Fibroblast of lung (primary cell): ENCODE measurements around the gene TNFRSF19. TPM values are rescaled to one million over a fixed set of nuclear protein-coding genes. Genes with fewer than 3 reads are reported as not detected.

ENCODE experiments used
- DNase-seq, 2 donors: peaks; one replicate each; pipeline versions ENCODE4 v3.0.0 to v3.0.0-alpha.2; 2010; ENCODE audit warnings: low read depth in 2 of 2
- H2AFZ ChIP-seq: 2 replicates; pipeline ENCODE4 v1.5.1; 2012; ENCODE audit warnings: low read length, control low read depth, inconsistent platforms
- H3K27ac ChIP-seq: 2 replicates; pipeline ENCODE4 v1.5.1; 2011; ENCODE audit warnings: low read length, control low read depth; ENCODE audit not compliant: insufficient read depth
- H3K27me3 ChIP-seq: 2 replicates; pipeline ENCODE4 v1.5.1; 2011; ENCODE audit warnings: mild to moderate bottlenecking, low read length; ENCODE audit not compliant: control insufficient read depth, insufficient read depth
- H3K36me3 ChIP-seq: 2 replicates; pipeline ENCODE4 v1.5.1; 2011; ENCODE audit warnings: low read length; ENCODE audit not compliant: control insufficient read depth, insufficient read depth
- H3K4me1 ChIP-seq: 2 replicates; pipeline ENCODE4 v1.5.1; 2011; ENCODE audit warnings: low read length; ENCODE audit not compliant: control insufficient read depth, insufficient read depth; ENCODE audit errors: extremely low read depth
- H3K4me2 ChIP-seq: 2 replicates; pipeline ENCODE4 v1.5.1; 2011; ENCODE audit warnings: low read length, control low read depth; ENCODE audit not compliant: insufficient read depth; ENCODE audit errors: extremely low read depth
- H3K4me3 ChIP-seq, 4 experiments: fragments of 200-600 bp in 1 of 4; sonication (generic) in 1 of 4; replicated peaks in 1 of 4; 2 replicates each; pipeline ENCODE4 v1.5.1; 2011 to 2016; ENCODE audit warnings: low read length in 4 of 4, low read depth in 3 of 4, mild to moderate bottlenecking in 3 of 4, control low read depth in 2 of 4, inconsistent platforms in 1 of 4, mixed read lengths in 1 of 4; ENCODE audit not compliant: insufficient read depth in 1 of 4; ENCODE audit errors: control extremely low read depth in 1 of 4
- H3K79me2 ChIP-seq: 2 replicates; pipeline ENCODE4 v1.5.1; 2012; ENCODE audit warnings: mild to moderate bottlenecking, low read length, inconsistent platforms; ENCODE audit not compliant: control insufficient read depth, insufficient read depth
- H3K9ac ChIP-seq: 2 replicates; pipeline ENCODE4 v1.5.1; 2011; ENCODE audit warnings: mild to moderate bottlenecking, low read length, control low read depth; ENCODE audit not compliant: insufficient read depth
- H3K9me3 ChIP-seq: 2 replicates; pipeline ENCODE4 v1.5.1; 2012; ENCODE audit warnings: low read depth, low read length; ENCODE audit not compliant: control insufficient read depth, insufficient read depth
- H4K20me1 ChIP-seq: 2 replicates; pipeline ENCODE4 v1.5.1; 2011; ENCODE audit warnings: low read length; ENCODE audit not compliant: control insufficient read depth, insufficient read depth; ENCODE audit errors: extremely low read depth
- CTCF ChIP-seq, 2 donors: IDR thresholded peaks in 1 of 2; conservative IDR thresholded peaks in 1 of 2; 1 replicate in 1 of 2; 2 replicates in 1 of 2; pipeline ENCODE4 v1.5.1; 2011 to 2012; ENCODE audit warnings: low read length in 2 of 2, control low read depth in 1 of 2, inconsistent platforms in 1 of 2, low read depth in 1 of 2, mild to moderate bottlenecking in 1 of 2
- EZH2 ChIP-seq: IDR thresholded peaks from 2 replicates; pipeline ENCODE4 v1.5.1; 2012; ENCODE audit warnings: low read length, control low read depth, mild to moderate bottlenecking; ENCODE audit errors: missing control alignments
- polyA plus RNA-seq, 2 donors: library from polyadenylated mRNA; depleted of rRNA in 1 of 2; stranded (reverse) in 1 of 2; unstranded in 1 of 2; fragments of >200 nt; gene quantifications; 2 replicates each; pipeline ENCODE4 v1.2.1, GENCODE V29; 2011 to 2012; ENCODE audit warnings: missing spikeins in 1 of 2
- total RNA-seq: library from RNA; depleted of rRNA; stranded (reverse); fragments of >200 nt; gene quantifications from 2 replicates; pipeline ENCODE4 v1.2.1, GENCODE V29; 2014

Gene TNFRSF19
- total and polyA plus RNA-seq, 2 donors (not counting 1 experiment from before 2014, with no cell fraction given) = 260 to 330 TPM

- no peak for DNase-seq
Measured at GRCh38 chr13:23714672-23715071, 144.5 kb downstream of the TNFRSF19 start.

GRCh38 chr13:23715092-23715761 lies 145.0 kb downstream of the TNFRSF19 start:
- no peaks in the 10 kb centered on the region for H4K20me1 ChIP-seq
- no peaks in the 10 kb centered on the region for H3K36me3 ChIP-seq
- no peak overlapping the region for H3K4me3 ChIP-seq
- H3K27me3 ChIP-seq = no peaks in the 10 kb centered on the region
- DNase-seq = no peak
- no peak overlapping the region for H2AFZ ChIP-seq
- peaks cover 3% of the 10 kb centered on the region for H3K4me1 ChIP-seq
- H3K9me3 ChIP-seq = no peaks in the 10 kb centered on the region
- H3K79me2 ChIP-seq = no peaks in the 10 kb centered on the region
- no peak overlapping the region for H3K4me2 ChIP-seq
- no peak overlapping the region for H3K27ac ChIP-seq
- TF ChIP-seq CTCF (conservative IDR thresholded peaks at IDR 0.05 in 1 of 2, IDR thresholded peaks at IDR 0.05 in 1 of 2; ENCODE audit: low read depth in 1 of 2, low read length in 2 of 2) (no peak), EZH2 (no peak)
- H3K9ac ChIP-seq = no peak overlapping the region

More at GRCh38 chr13:23714672-23715071, 144.5 kb downstream of the TNFRSF19 start:
- H4K20me1 ChIP-seq = no peaks in the 10 kb centered on the region
- TF ChIP-seq EZH2 (no peak), CTCF (conservative IDR thresholded peaks at IDR 0.05 in 1 of 2, IDR thresholded peaks at IDR 0.05 in 1 of 2; ENCODE audit: low read depth in 1 of 2, low read length in 2 of 2) (no peak)
- no peaks in the 10 kb centered on the region for H3K9me3 ChIP-seq
- H3K79me2 ChIP-seq = no peaks in the 10 kb centered on the region
- peaks cover 3% of the 10 kb centered on the region for H3K4me1 ChIP-seq
- no peak overlapping the region for H3K9ac ChIP-seq
- H3K4me3 ChIP-seq = no peak overlapping the region
- H3K4me2 ChIP-seq = no peak overlapping the region
- no peak overlapping the region for H3K27ac ChIP-seq
- H2AFZ ChIP-seq = no peak overlapping the region
- no peaks in the 10 kb centered on the region for H3K27me3 ChIP-seq
- no peaks in the 10 kb centered on the region for H3K36me3 ChIP-seq

GRCh38 chr13:23715762-23716235 lies 145.6 kb downstream of the TNFRSF19 start:
- Histone ChIP-seq H3K4me3 (no peak overlapping the region), H3K9me3 (no peaks in the 10 kb centered on the region), H3K79me2 (no peaks in the 10 kb centered on the region), H3K27ac (no peak overlapping the region), H3K4me2 (no peak overlapping the region), H4K20me1 (no peaks in the 10 kb centered on the region), H3K36me3 (no peaks in the 10 kb centered on the region), H3K4me1 (peaks cover 3% of the 10 kb centered on the region), H2AFZ (no peak overlapping the region), H3K27me3 (no peaks in the 10 kb centered on the region), H3K9ac (no peak overlapping the region)
- TF ChIP-seq EZH2 (no peak), CTCF (conservative IDR thresholded peaks at IDR 0.05 in 1 of 2, IDR thresholded peaks at IDR 0.05 in 1 of 2; ENCODE audit: low read depth in 1 of 2, low read length in 2 of 2) (peak in 1 of 2 donors; percentile 13)
- no peak for DNase-seq
